IPS DF 6.9 (cell line): ENCODE results near the gene CD99.

Experiments
- DNase-seq: peaks from one replicate; pipeline ENCODE4 v3.0.0-alpha.2; 2013; ENCODE audit warnings: low read depth, low spot score
- H3K27ac ChIP-seq: one replicate; pipeline ENCODE4 v1.5.1; 2013; ENCODE audit warnings: low read length, control low read depth
- H3K27me3 ChIP-seq: 2 replicates; pipeline ENCODE4 v1.6.1; 2013; ENCODE audit warnings: mild to moderate bottlenecking, low read length; ENCODE audit not compliant: control insufficient read depth, insufficient read depth
- H3K36me3 ChIP-seq: 2 replicates; pipeline ENCODE4 v1.6.1; 2013; ENCODE audit warnings: low read length; ENCODE audit not compliant: control insufficient read depth, insufficient read depth
- H3K4me1 ChIP-seq: 2 replicates; pipeline ENCODE4 v1.6.1; 2013; ENCODE audit warnings: low read length; ENCODE audit not compliant: control insufficient read depth, insufficient read depth
- H3K4me3 ChIP-seq: 2 replicates; pipeline ENCODE4 v1.5.1; 2013; ENCODE audit warnings: mild to moderate bottlenecking, low read length
- H3K9me3 ChIP-seq: 2 replicates; pipeline ENCODE4 v1.6.1; 2013; ENCODE audit warnings: low read length, inconsistent platforms; ENCODE audit not compliant: control insufficient read depth, insufficient read depth
- WGBS: extraction: QIAGEN DNeasy Blood & Tissue Kit; methylation state at CpG from one replicate; pipeline ENCODE4 v1.1.7; 2013; ENCODE audit warnings: mixed read lengths, missing lambda C conversion rate; ENCODE audit not compliant: insufficient read length, insufficient coverage; 5-methylcytosine and 5-hydroxymethylcytosine counted together

Gene CD99

GRCh38 chrX:2788980-2789379, 97.9 kb downstream of the CD99 start:
- Histone ChIP-seq H3K4me3 (no peak overlapping the region), H3K36me3 (no peaks in the 10 kb centered on the region), H3K27ac (no peak overlapping the region), H3K4me1 (peaks cover 2% of the 10 kb centered on the region; the same call in 1 of the 2 replicates), H3K9me3 (no peaks in the 10 kb centered on the region), H3K27me3 (no peaks in the 10 kb centered on the region)
- WGBS = no CpG with 5 or more reads among the region's 4 CpGs
- no peak for DNase-seq

- H3K27ac ChIP-seq = no peak overlapping the region
- no peak for DNase-seq
- peaks cover 2% of the 10 kb centered on the region; the same call in 1 of the 2 replicates for H3K4me1 ChIP-seq
- H3K27me3 ChIP-seq = no peaks in the 10 kb centered on the region
- H3K9me3 ChIP-seq = no peaks in the 10 kb centered on the region
- no CpG with 5 or more reads among the region's 3 CpGs for WGBS
- no peak overlapping the region for H3K4me3 ChIP-seq
- H3K36me3 ChIP-seq = no peaks in the 10 kb centered on the region
These were observed 98.5 kb downstream of the CD99 start for GRCh38 chrX:2789569-2789968.
